Cardiac muscle cell (in vitro differentiated cells and primary cell): ENCODE results near the gene RNF213. TPM values are rescaled to one million over a fixed set of nuclear protein-coding genes. Genes with fewer than 3 reads are reported as not detected.
"Not testable (repeated sequence)": the region's sequence is repeated elsewhere in the genome, so short reads cannot be mapped to it uniquely, and the experiment has no call there.

Experiments
- DNase-seq, 2 donors: peaks; one replicate each; pipeline versions ENCODE4 v3.0.0 to v3.0.0-alpha.2; 2010 to 2017; ENCODE audit warnings: low read depth in 1 of 2, low spot score in 1 of 2
- H3K27ac ChIP-seq: fragments of 200-600 bp; sonication (generic); 2 replicates; pipeline ENCODE4 v1.5.1; 2016
- H3K27me3 ChIP-seq: fragments of 200-600 bp; sonication (generic); 2 replicates; pipeline ENCODE4 v1.6.0; 2016; ENCODE audit warnings: control low read depth
- H3K36me3 ChIP-seq: fragments of 200-600 bp; sonication (generic); 2 replicates; pipeline ENCODE4 v1.5.1; 2016; ENCODE audit warnings: control low read depth
- H3K4me1 ChIP-seq: fragments of 200-600 bp; sonication (generic); 2 replicates; pipeline ENCODE4 v1.8.1; 2017; ENCODE audit warnings: low read depth, mild to moderate bottlenecking, mixed run types
- H3K4me3 ChIP-seq: fragments of 200-600 bp; sonication (generic); 2 replicates; pipeline ENCODE4 v1.5.1; 2016; ENCODE audit warnings: mild to moderate bottlenecking
- H3K9me3 ChIP-seq: fragments of 200-600 bp; sonication (generic); 2 replicates; pipeline ENCODE4 v1.5.1; 2017; ENCODE audit warnings: low read depth, mild to moderate bottlenecking, control low read depth
- CTCF ChIP-seq: IDR thresholded peaks from 2 replicates; pipeline ENCODE4 v1.5.1; 2012; ENCODE audit warnings: low read depth, mild to moderate bottlenecking, low read length
- polyA plus RNA-seq: library from polyadenylated mRNA; unstranded; fragments of >200 nt; fragmentation: Nextera tagmentation; extraction: Ambion mirVana; gene quantifications from 2 replicates; pipeline ENCODE4 v1.2.1, GENCODE V29; 2016
- total RNA-seq: library from RNA; depleted of rRNA; stranded (reverse); fragments of >200 nt; gene quantifications from 2 replicates; pipeline ENCODE4 v1.2.3, GENCODE V29; 2016

RNF213 gene
- total and polyA plus RNA-seq, 2 experiments from 2014 or later: 11.5 to 24.9 TPM

GRCh38 chr17:80402959-80403358 lies 142.3 kb downstream of the RNF213 start:
- no peak for DNase-seq
- Histone ChIP-seq H3K9me3 (no peaks in the 10 kb centered on the region), H3K4me3 (no peak overlapping the region), H3K27ac (no peak overlapping the region), H3K4me1 (no peaks in the 10 kb centered on the region), H3K36me3 (no peaks in the 10 kb centered on the region), H3K27me3 (peaks cover 11% of the 10 kb centered on the region)
- TF ChIP-seq CTCF: no peak

GRCh38 chr17:80406146-80406545 lies 145.5 kb downstream of the RNF213 start:
- Histone ChIP-seq H3K4me1 (no peaks in the 10 kb centered on the region), H3K36me3 (no peaks in the 10 kb centered on the region), H3K9me3 (no peaks in the 10 kb centered on the region), H3K27me3 (peaks cover 12% of the 10 kb centered on the region), H3K4me3 (no peak overlapping the region), H3K27ac (no peak overlapping the region)
- DNase-seq: no peak
- TF ChIP-seq CTCF: no peak

DNA sequence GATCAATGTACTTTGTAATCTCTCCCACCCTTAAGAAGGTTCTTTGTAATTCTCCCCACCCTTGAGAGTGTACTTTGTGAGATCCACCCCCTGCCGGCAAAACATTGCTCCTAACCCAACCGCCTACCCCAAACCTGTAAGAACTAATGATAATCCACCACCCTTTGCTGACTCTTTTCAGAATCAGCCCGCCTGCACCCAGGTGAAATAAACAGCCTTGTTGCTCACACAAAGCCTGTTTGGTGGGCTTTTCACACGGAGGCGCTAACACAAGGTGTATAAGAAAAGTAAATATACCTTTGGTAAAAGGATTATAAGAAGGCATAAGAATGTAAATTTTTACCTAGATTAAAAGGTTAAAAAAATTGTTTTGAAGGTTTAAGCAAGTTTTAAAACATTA lies 147.3 kb downstream of the RNF213 start:
- H3K4me1 ChIP-seq, H3K27ac ChIP-seq, H3K4me3 ChIP-seq, DNase-seq, H3K36me3 ChIP-seq, H3K9me3 ChIP-seq: not testable (repeated sequence)
- H3K27me3 ChIP-seq: peaks cover 28% of the 10 kb centered on the region

GRCh38 chr17:80408872-80409271 lies 148.2 kb downstream of the RNF213 start:
- Histone ChIP-seq H3K4me1 (no peaks in the 10 kb centered on the region), H3K27me3 (peaks cover 38% of the 10 kb centered on the region)
- peak in 1 of 2 donors; percentile 13 for DNase-seq

DNA sequence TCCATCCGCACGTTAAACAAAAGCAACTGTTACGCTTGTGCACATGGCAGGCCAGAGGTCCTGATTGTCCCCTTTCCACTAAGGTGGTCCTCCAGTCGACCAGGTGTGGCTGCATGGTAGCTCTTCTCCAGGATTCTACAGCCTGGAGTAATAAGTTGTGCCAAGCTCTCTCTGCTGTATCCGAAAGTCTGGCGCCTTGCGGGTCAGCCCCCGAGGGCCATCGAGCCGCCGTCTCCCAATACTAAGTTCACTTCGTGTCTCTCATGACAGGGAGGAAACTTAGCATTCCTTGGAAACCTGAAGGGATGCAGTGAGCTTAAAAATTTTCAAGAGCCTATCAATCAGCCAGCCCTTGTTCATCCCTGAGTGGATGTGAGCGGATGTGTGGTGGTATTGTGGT lies 149.0 kb downstream of the RNF213 start:
- no peak overlapping the region for H3K27ac ChIP-seq
- no peak for DNase-seq
- H3K9me3 ChIP-seq: no peaks in the 10 kb centered on the region
- no peak for TF ChIP-seq CTCF
- H3K4me1 ChIP-seq: no peaks in the 10 kb centered on the region
- H3K27me3 ChIP-seq: peaks cover 42% of the 10 kb centered on the region
- H3K36me3 ChIP-seq: no peaks in the 10 kb centered on the region
- H3K4me3 ChIP-seq: no peak overlapping the region

More at GRCh38 chr17:80408872-80409271, 148.2 kb downstream of the RNF213 start:
- no peak for TF ChIP-seq CTCF
- H3K4me3 ChIP-seq: no peak overlapping the region
- no peaks in the 10 kb centered on the region for H3K36me3 ChIP-seq
- H3K9me3 ChIP-seq: no peaks in the 10 kb centered on the region
- no peak overlapping the region for H3K27ac ChIP-seq

DNA sequence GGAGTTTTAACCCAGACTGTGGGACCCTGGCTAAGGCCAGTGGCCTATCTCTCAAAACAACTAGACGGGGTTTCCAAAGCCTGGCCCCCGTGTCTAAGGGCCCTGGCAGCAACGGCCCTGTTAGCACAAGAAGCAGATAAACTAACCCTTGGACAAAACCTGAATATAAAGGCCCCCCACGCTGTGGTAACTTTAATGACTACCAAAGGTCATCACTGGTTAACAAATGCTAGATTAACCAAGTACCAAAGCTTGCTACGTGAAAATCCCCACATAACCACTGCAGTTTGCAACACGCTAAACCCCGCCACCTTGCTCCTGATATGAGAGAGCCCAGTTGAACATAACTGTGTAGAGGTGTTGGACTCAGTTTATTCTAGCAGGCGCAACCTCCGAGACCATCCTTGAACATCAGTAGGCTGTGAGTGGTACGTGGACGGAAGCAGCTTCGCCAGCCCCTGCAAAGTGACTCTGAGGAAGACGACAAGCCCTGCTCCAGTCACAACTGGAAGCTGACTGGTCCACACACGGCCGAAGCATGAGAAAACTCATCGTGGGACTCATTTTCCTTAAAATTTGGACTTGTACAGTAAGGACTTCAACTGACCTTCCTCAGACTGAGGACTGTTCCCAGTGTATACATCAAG lies 149.9 kb downstream of the RNF213 start:
- not testable (repeated sequence) for DNase-seq, H3K36me3 ChIP-seq, H3K9me3 ChIP-seq, H3K27ac ChIP-seq, H3K4me1 ChIP-seq, H3K4me3 ChIP-seq
- H3K27me3 ChIP-seq: peaks cover 40% of the 10 kb centered on the region
